Kidney tubule cell (primary cell): ENCODE measurements around the gene CALM1.
A peak's percentile ranks its signal among the peaks of the same experiment; 100 is the strongest.

Experiments
- DNase-seq: peaks from one replicate; pipeline ENCODE4 v3.0.0-alpha.2; 2018; ENCODE audit warnings: low spot score

The CALM1 gene

GRCh38 chr14:90396341-90397339 is at the start of gene CALM1:
CALM1 (plus strand) TSS chr14:90397029; CDS start chr14:90397231, 202 bp downstream.
- peak; percentile 96 for DNase-seq

GRCh38 chr14:90348270-90348669 is 48.6 kb upstream of the CALM1 start:
- DNase-seq, result no peak

GRCh38 chr14:90349739-90350138 is 47.1 kb upstream of the CALM1 start:
- DNase-seq, result no peak

- DNase-seq, result no peak
These were observed 42.1 kb upstream of the CALM1 start for GRCh38 chr14:90354551-90355298.

- DNase-seq, result no peak
These were observed 41.0 kb upstream of the CALM1 start for GRCh38 chr14:90355540-90356518.

- DNase-seq, result no peak
These were observed 39.9 kb upstream of the CALM1 start for GRCh38 chr14:90356925-90357324.

GRCh38 chr14:90358359-90358758 is 38.5 kb upstream of the CALM1 start:
- no peak for DNase-seq

- no peak for DNase-seq
These were observed 34.8 kb upstream of the CALM1 start for GRCh38 chr14:90361865-90362557.

- no peak for DNase-seq
These were observed 34.3 kb upstream of the CALM1 start for GRCh38 chr14:90362558-90362896.

GRCh38 chr14:90368946-90369721 is 27.7 kb upstream of the CALM1 start:
- peak; percentile 67 for DNase-seq

- DNase-seq, result no peak
These were observed 22.9 kb upstream of the CALM1 start for GRCh38 chr14:90373887-90374286.

GRCh38 chr14:90374813-90375212 is 22.0 kb upstream of the CALM1 start:
- DNase-seq, result no peak

GRCh38 chr14:90375934-90376333 is 20.9 kb upstream of the CALM1 start:
- DNase-seq, result peak; percentile 13

- DNase-seq, result no peak
These were observed 18.6 kb upstream of the CALM1 start for GRCh38 chr14:90378249-90378648.

- no peak for DNase-seq
These were observed 17.7 kb upstream of the CALM1 start for GRCh38 chr14:90379106-90379505.

GRCh38 chr14:90381011-90381786 is 15.6 kb upstream of the CALM1 start:
- no peak for DNase-seq

- DNase-seq, result peak; percentile 49
These were observed 14.8 kb upstream of the CALM1 start for GRCh38 chr14:90381999-90382451.

GRCh38 chr14:90382491-90383125 is 14.2 kb upstream of the CALM1 start:
- peak; percentile 73 for DNase-seq

GRCh38 chr14:90383126-90383730 is 13.6 kb upstream of the CALM1 start:
- peak; percentile 100 for DNase-seq
